SK-N-SH (cell line): ENCODE measurements around the gene ANKH. TPM values are rescaled to one million over a fixed set of nuclear protein-coding genes. Genes with fewer than 3 reads are reported as not detected.

Experiments
- CTCF ChIA-PET: fragments of 300-600, 350-600 bp; formaldehyde crosslinking; extraction: SDS; loops from one replicate; lab custom pipeline; 2021; lab: Yijun Ruan, JAX
- POLR2A ChIA-PET: fragments of 350-600 bp; sonication (Branson Sonifier 250); formaldehyde crosslinking; extraction: SDS; loops from one replicate; lab custom pipeline; 2020; ENCODE audit warnings: antibody characterized with exemption, inconsistent platforms; lab: Yijun Ruan, JAX
- DNase-seq: peaks from one replicate; pipeline ENCODE4 v3.0.0; 2012
- H2AFZ ChIP-seq: fragments of 200-600 bp; sonication (generic); 2 replicates; pipeline ENCODE4 v1.8.1; 2016; ENCODE audit warnings: antibody characterized with exemption, mild to moderate bottlenecking, low read depth
- H3F3A ChIP-seq: fragments of 200-600 bp; sonication (generic); replicated peaks from 2 replicates; pipeline ENCODE3; 2016; ENCODE audit warnings: antibody characterized with exemption, mild to moderate bottlenecking; ENCODE audit not compliant: insufficient read depth
- H3K27ac ChIP-seq, 2 experiments: fragments of 200-500 bp in 1 of 2; fragments of 200-600 bp in 1 of 2; sonication (Bioruptor generic) in 1 of 2; sonication (generic), shearing (Covaris generic) in 1 of 2; 2 replicates each; pipeline versions ENCODE4 v1.5.1 to v1.6.1; 2014 to 2016; ENCODE audit warnings: low read depth in 2 of 2, inconsistent platforms in 1 of 2, low read length in 1 of 2, mild to moderate bottlenecking in 1 of 2, mixed read lengths in 1 of 2
- H3K27me3 ChIP-seq: fragments of 200-600 bp; sonication (generic), shearing (Covaris generic); 2 replicates; pipeline ENCODE4 v1.6.1; 2016; ENCODE audit warnings: mixed run types; ENCODE audit not compliant: insufficient read depth
- H3K36me3 ChIP-seq, 2 experiments: fragments of 200-500 bp in 1 of 2; fragments of 200-600 bp in 1 of 2; sonication (Bioruptor generic) in 1 of 2; sonication (generic) in 1 of 2; replicated peaks in 1 of 2; 2 replicates each; pipeline versions ENCODE3 to v1.5.1; 2014 to 2016; ENCODE audit warnings: low read length in 1 of 2, mild to moderate bottlenecking in 1 of 2; ENCODE audit not compliant: insufficient read depth in 2 of 2, control insufficient read depth in 1 of 2
- H3K4me1 ChIP-seq, 2 experiments: fragments of 200-500 bp in 1 of 2; fragments of 200-600 bp in 1 of 2; sonication (Bioruptor generic) in 1 of 2; sonication (generic), shearing (Covaris generic) in 1 of 2; 2 replicates each; pipeline versions ENCODE4 v1.5.1 to v1.6.1; 2014 to 2016; ENCODE audit warnings: low read depth in 1 of 2, low read length in 1 of 2, mixed run types in 1 of 2; ENCODE audit not compliant: insufficient read depth in 2 of 2, control insufficient read depth in 1 of 2
- H3K4me2 ChIP-seq: fragments of 200-600 bp; sonication (generic), shearing (Covaris generic); 2 replicates; pipeline ENCODE4 v1.6.1; 2017; ENCODE audit warnings: mixed run types
- H3K4me3 ChIP-seq, 2 experiments: fragments of 200-500 bp in 1 of 2; fragments of 200-600 bp in 1 of 2; sonication (Bioruptor generic) in 1 of 2; sonication (generic), shearing (Covaris generic) in 1 of 2; 2 replicates each; pipeline versions ENCODE4 v1.5.1 to v1.8.1; 2014 to 2016; ENCODE audit warnings: low read depth in 2 of 2, inconsistent platforms in 1 of 2, low read length in 1 of 2, mild to moderate bottlenecking in 1 of 2, mixed read lengths in 1 of 2, moderate library complexity in 1 of 2
- H3K79me2 ChIP-seq: fragments of 200-600 bp; sonication (generic); 2 replicates; pipeline ENCODE4 v1.8.1; 2017; ENCODE audit warnings: mild to moderate bottlenecking; ENCODE audit not compliant: insufficient read depth
- H3K9ac ChIP-seq: fragments of 200-600 bp; sonication (generic); 2 replicates; pipeline ENCODE4 v1.6.1; 2017; ENCODE audit warnings: mixed run types
- H3K9me2 ChIP-seq: fragments of 200-600 bp; sonication (generic); 2 replicates; pipeline ENCODE4 v1.6.1; 2017; ENCODE audit warnings: mixed run types
- H3K9me3 ChIP-seq: fragments of 200-600 bp; sonication (generic); 2 replicates; pipeline ENCODE4 v1.6.1; 2017; ENCODE audit warnings: mixed run types, mild to moderate bottlenecking, moderate library complexity
- H4K20me1 ChIP-seq: fragments of 200-600 bp; sonication (generic); 2 replicates; pipeline ENCODE4 v1.6.1; 2017; ENCODE audit warnings: mild to moderate bottlenecking, mixed run types; ENCODE audit not compliant: insufficient read depth
- GABPA ChIP-seq: IDR thresholded peaks from 2 replicates; pipeline ENCODE4 v1.4.0; 2012; ENCODE audit warnings: low read depth, mild to moderate bottlenecking
- GATA2 ChIP-seq: sonication (generic); formaldehyde crosslinking; IDR thresholded peaks from 2 replicates; pipeline ENCODE4 v1.5.0; 2020; ENCODE audit warnings: mild to moderate bottlenecking, missing genetic modification reagents
- MAX ChIP-seq: IDR thresholded peaks from 2 replicates; pipeline ENCODE4 v1.4.0; 2012; ENCODE audit warnings: low read depth
- RCOR1 ChIP-seq: fragments of 150-350 bp; IDR thresholded peaks from 2 replicates; pipeline ENCODE4 v1.6.1; 2017; ENCODE audit warnings: antibody characterized with exemption, low read length
- REST ChIP-seq: IDR thresholded peaks from 2 replicates; pipeline ENCODE4 v1.6.1; 2012; ENCODE audit warnings: mild to moderate bottlenecking, low read depth, low read length, moderate library complexity
- RFX5 ChIP-seq: IDR thresholded peaks from 2 replicates; pipeline ENCODE4 v1.6.1; 2012; ENCODE audit warnings: mild to moderate bottlenecking, improper control_type of control experiment, low read length
- WGBS: methylation state at CpG from one replicate; pipeline ENCODE4 v1.1.6; 2017; ENCODE audit warnings: low lambda C conversion rate; 5-methylcytosine and 5-hydroxymethylcytosine counted together
- polyA plus RNA-seq, 3 experiments: library from polyadenylated mRNA; depleted of rRNA; stranded (reverse); fragments of >200 nt; gene quantifications; 2 replicates each; pipeline ENCODE4 v1.2.3, GENCODE V29; 2012

The ANKH gene
- polyA plus RNA-seq, 1 of the 3 experiments (the other 2 are of a cell fraction) = 22.0 TPM

GRCh38 chr5:14851597-14851996 is 20.0 kb downstream of the ANKH start:
- Histone ChIP-seq H3K4me3 (no peak overlapping the region), H3K27me3 (no peaks in the 10 kb centered on the region), H3F3A (no peaks in the 10 kb centered on the region), H3K79me2 (peaks cover 9% of the 10 kb centered on the region), H3K9me3 (no peaks in the 10 kb centered on the region), H2AFZ (no peak overlapping the region), H3K4me2 (no peak overlapping the region), H3K36me3 (no peaks in the 10 kb centered on the region), H3K27ac (no peak overlapping the region), H3K9me2 (no peaks in the 10 kb centered on the region), H3K9ac (no peak overlapping the region), H3K4me1 (peaks cover 0 to 17% of the 10 kb centered on the region in 2 experiments; a peak in 1 of 4 replicates), H4K20me1 (0 out of 2 replicates have a peak, but pooled peaks cover 8% of the 10 kb centered on the region)
- no peak for TF ChIP-seq GATA2
- ChIA-PET CTCF (interaction anchor here (0.9 kb wide), 1 partner anchor 20 kb away, joined by 3 read pairs; the partner anchor contains the start of gene ANKH), POLR2A (no interaction called here)
- DNase-seq = no peak

- Histone ChIP-seq H3K27me3 (no peaks in the 10 kb centered on the region), H3K9ac (no peak overlapping the region), H3K9me2 (no peaks in the 10 kb centered on the region), H3K4me1 (peaks cover 0 to 17% of the 10 kb centered on the region in 2 experiments; a peak in 1 of 4 replicates), H3K36me3 (no peaks in the 10 kb centered on the region), H4K20me1 (0 out of 2 replicates have a peak, but pooled peaks cover 5% of the 10 kb centered on the region), H3K4me3 (no peak overlapping the region), H2AFZ (no peak overlapping the region), H3K4me2 (no peak overlapping the region), H3K79me2 (peaks cover 8% of the 10 kb centered on the region), H3K9me3 (no peaks in the 10 kb centered on the region), H3K27ac (no peak overlapping the region), H3F3A (no peaks in the 10 kb centered on the region)
- TF ChIP-seq GABPA = no peak
- no peak for DNase-seq
- 91% methylated on average over 2 of the region's 5 CpGs for WGBS
- POLR2A ChIA-PET = no interaction called here
- CTCF ChIA-PET = interaction anchor here (1.3 kb wide), 1 partner anchor 9 kb away, joined by 5 read pairs; no protein-coding TSS in a partner anchor
Measured at GRCh38 chr5:14851050-14851419, 20.5 kb downstream of the ANKH start.

- POLR2A ChIA-PET = no interaction called here
- CTCF ChIA-PET = interaction anchor here (0.6 to 1.4 kb wide), 8 partner anchors 9 to 164 kb away, joined by 3 to 5 read pairs (median 3); no protein-coding TSS in a partner anchor
- peak; percentile 35 for DNase-seq
- 0 out of 2 replicates have a peak, but pooled peaks cover 4% of the 10 kb centered on the region for H4K20me1 ChIP-seq
- no peak for TF ChIP-seq MAX
- no peak for TF ChIP-seq RCOR1
- no peak for TF ChIP-seq RFX5
- TF ChIP-seq GATA2 = peak; percentile 31; the same call in 1 of the 2 replicates
- no peak for TF ChIP-seq REST
- TF ChIP-seq, all 33 proteins: peak for 1
- Histone ChIP-seq H3K4me2 (no peak overlapping the region), H2AFZ (no peak overlapping the region), H3K36me3 (no peaks in the 10 kb centered on the region), H3K9me3 (no peaks in the 10 kb centered on the region), H3K79me2 (peaks cover 4% of the 10 kb centered on the region; the same call in 1 of the 2 replicates), H3K9me2 (no peaks in the 10 kb centered on the region), H3K27ac (no peak overlapping the region; a peak in 1 of 4 replicates), H3K27me3 (no peaks in the 10 kb centered on the region), H3K4me1 (peaks cover 0 to 17% of the 10 kb centered on the region in 2 experiments; a peak in 1 of 4 replicates), H3K9ac (no peak overlapping the region), H3K4me3 (no peak overlapping the region), H3F3A (no peaks in the 10 kb centered on the region)
- WGBS = 79% methylated on average over 9 of the region's 9 CpGs
Measured at GRCh38 chr5:14850419-14851049, 21.0 kb downstream of the ANKH start.
